BJ (cell line): ENCODE measurements around the gene MYRF. TPM values are rescaled to one million over a fixed set of nuclear protein-coding genes. Genes with fewer than 3 reads are reported as not detected.

Experiments
- CTCF ChIA-PET: fragments of 350-600 bp; formaldehyde crosslinking; extraction: SDS; loops from one replicate; lab custom pipeline; 2021; ENCODE audit warnings: antibody characterized with exemption, inconsistent platforms; lab: Yijun Ruan, JAX
- POLR2A ChIA-PET: fragments of 300-600 bp; sonication (Branson Sonifier 250); formaldehyde crosslinking; extraction: SDS; loops from one replicate; lab custom pipeline; 2021; ENCODE audit warnings: antibody characterized with exemption; lab: Charles Lee
- DNase-seq: peaks from one replicate; pipeline ENCODE4 v3.0.0-alpha.2; 2011; ENCODE audit warnings: low read depth
- H3K27me3 ChIP-seq: 2 replicates; pipeline ENCODE4 v1.6.0; 2011; ENCODE audit warnings: low read length; ENCODE audit not compliant: control insufficient read depth, insufficient read depth
- H3K36me3 ChIP-seq: 2 replicates; pipeline ENCODE4 v1.5.1; 2011; ENCODE audit warnings: low read length; ENCODE audit not compliant: control insufficient read depth, insufficient read depth
- H3K4me3 ChIP-seq: 2 replicates; pipeline ENCODE4 v1.5.1; 2011; ENCODE audit warnings: low read depth, mild to moderate bottlenecking, control low read depth, low read length
- polyA plus RNA-seq: library from polyadenylated mRNA; depleted of rRNA; stranded (reverse); fragments of >200 nt; gene quantifications from 2 replicates; pipeline ENCODE4 v1.2.3, GENCODE V29; 2011
- TF ChIP-seq, protein P1 (sequence below): IDR thresholded peaks from 2 replicates; pipeline ENCODE4 v1.5.1; 2011; ENCODE audit warnings: low read depth, mild to moderate bottlenecking, control low read depth, inconsistent platforms, low read length, moderate library complexity; ENCODE audit not compliant: insufficient read depth

MYRF gene
- polyA plus RNA-seq, 1 experiment, result 0.45 TPM

DNA sequence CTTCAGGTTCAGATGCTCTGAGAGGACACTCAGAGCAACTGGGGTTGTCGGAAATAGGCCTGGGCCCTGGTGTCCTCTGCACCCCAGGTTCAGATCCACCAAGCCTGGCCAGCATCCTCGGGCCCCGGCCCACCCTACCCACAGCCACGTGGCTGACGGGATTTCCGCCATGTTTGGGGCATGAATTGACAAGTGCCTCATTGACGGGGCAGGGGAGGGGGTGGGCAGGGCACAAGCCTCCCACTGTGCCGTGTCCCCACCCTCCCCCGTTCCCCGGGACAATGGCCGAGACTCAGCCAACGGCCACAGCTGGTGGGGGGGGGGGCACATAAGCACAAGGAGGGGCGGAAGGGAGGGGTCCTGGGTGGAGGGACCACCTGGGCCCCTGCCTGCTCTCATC is 8.5 kb downstream of the MYRF start:
- Histone ChIP-seq H3K36me3 (no peaks in the 10 kb centered on the region), H3K27me3 (peaks cover 7% of the 10 kb centered on the region), H3K4me3 (no peak overlapping the region)
- POLR2A ChIA-PET, result no interaction called here
- CTCF ChIA-PET, result interaction anchor here (1.0 to 2.1 kb wide), 2 partner anchors 8 to 13 kb away, joined by 4 to 7 read pairs; partner anchors contain the start of gene MYRF
- TF ChIP-seq, protein P1, sequence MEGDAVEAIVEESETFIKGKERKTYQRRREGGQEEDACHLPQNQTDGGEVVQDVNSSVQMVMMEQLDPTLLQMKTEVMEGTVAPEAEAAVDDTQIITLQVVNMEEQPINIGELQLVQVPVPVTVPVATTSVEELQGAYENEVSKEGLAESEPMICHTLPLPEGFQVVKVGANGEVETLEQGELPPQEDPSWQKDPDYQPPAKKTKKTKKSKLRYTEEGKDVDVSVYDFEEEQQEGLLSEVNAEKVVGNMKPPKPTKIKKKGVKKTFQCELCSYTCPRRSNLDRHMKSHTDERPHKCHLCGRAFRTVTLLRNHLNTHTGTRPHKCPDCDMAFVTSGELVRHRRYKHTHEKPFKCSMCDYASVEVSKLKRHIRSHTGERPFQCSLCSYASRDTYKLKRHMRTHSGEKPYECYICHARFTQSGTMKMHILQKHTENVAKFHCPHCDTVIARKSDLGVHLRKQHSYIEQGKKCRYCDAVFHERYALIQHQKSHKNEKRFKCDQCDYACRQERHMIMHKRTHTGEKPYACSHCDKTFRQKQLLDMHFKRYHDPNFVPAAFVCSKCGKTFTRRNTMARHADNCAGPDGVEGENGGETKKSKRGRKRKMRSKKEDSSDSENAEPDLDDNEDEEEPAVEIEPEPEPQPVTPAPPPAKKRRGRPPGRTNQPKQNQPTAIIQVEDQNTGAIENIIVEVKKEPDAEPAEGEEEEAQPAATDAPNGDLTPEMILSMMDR, result no peak
- no peak for DNase-seq

DNA sequence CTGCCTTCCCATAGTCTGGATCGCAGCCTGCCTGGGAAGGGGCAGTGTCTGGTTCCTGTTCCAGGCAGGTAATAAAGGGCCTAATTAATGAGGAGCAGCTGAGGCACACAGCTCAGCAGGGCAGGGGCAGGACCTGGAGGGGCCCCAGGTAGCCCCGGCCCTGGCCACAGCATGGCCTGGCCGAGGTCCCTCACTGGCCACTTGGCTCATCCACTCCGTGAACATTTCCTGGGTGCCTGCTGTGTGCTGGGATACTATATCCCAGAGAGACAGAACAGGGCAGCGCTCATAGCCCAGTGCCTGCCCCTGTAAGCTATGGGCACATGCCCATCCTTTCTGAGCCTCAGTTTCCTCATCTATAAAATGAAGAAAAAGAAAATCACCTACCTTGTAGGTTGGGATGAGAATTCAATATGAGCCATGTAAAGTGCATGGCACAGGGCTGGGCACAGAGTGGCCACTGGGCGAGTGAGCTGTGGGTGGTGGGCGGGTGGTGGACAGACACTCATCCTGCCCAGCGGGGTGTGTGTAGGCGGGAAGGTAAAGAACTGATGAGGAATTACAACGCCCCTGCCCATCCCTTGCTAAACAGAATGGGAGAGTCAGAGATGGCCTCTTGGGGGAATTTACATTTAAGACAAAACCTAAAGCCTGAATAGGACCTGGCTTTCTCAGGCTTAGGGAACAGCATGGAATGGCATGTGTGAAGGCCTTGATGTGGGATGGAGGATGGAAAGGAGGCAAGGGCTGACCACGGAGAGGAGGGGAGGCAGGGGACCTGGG is 9.2 kb downstream of the MYRF start:
- no peak for DNase-seq
- Histone ChIP-seq H3K4me3 (no peak overlapping the region), H3K36me3 (no peaks in the 10 kb centered on the region), H3K27me3 (peaks cover 7% of the 10 kb centered on the region)
- POLR2A ChIA-PET, result no interaction called here
- CTCF ChIA-PET, result interaction anchor here (1.0 to 2.1 kb wide), 2 partner anchors 9 to 14 kb away, joined by 4 to 7 read pairs; partner anchors contain the start of gene MYRF
- TF ChIP-seq, protein P1, result no peak

DNA sequence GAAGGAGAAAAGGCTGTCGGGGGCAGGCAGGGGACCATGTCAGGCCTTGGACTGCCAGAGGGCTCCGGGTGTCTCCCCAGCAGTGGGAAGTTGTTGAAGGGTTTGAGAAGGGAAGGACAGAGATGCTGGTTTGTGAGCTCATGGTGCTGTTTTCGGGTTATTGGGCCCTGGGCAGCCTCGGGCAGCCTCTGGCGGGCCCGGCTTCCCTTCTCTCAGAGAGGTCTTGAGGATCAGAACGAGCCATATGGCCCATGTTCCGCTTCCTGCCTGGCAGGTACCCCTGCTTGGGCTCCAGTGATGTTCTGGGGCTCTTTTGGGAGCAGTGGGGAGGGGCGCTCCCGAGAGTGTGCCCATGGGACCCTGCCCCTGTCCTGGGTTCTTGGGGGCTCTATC is 9.8 kb downstream of the MYRF start:
- ChIA-PET CTCF (interaction anchor here (2.1 kb wide), 1 partner anchor 15 kb away, joined by 7 read pairs; no protein-coding TSS in a partner anchor), POLR2A (no interaction called here)
- DNase-seq, result no peak
- Histone ChIP-seq H3K36me3 (no peaks in the 10 kb centered on the region), H3K4me3 (no peak overlapping the region), H3K27me3 (peaks cover 7% of the 10 kb centered on the region)
- TF ChIP-seq, protein P1, result no peak

DNA sequence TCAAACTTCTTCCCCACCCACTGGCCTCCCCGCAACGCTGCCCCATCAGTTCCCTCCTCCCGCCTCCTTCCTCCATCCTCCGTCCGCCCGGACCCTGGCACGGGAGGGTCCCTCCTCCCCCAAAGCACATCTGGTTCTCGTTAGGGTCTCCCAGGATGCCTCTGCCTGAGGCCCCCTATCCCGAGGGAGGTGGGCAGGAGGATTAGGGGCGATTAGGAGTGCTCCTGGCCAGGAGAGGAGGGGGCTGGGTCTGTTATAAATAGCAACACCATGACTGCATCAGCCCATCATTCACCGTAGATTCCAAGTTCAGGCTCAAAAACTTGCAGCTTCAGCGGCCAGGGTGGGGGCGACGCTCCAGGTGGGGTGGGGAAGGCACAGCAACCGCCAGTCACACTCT is 10.4 kb downstream of the MYRF start:
- no peak for DNase-seq
- TF ChIP-seq, protein P1, result no peak
- Histone ChIP-seq H3K4me3 (no peak overlapping the region), H3K27me3 (peaks cover 7% of the 10 kb centered on the region), H3K36me3 (no peaks in the 10 kb centered on the region)
- CTCF ChIA-PET, result interaction anchor here (1.1 to 2.1 kb wide), 2 partner anchors 15 to 345 kb away, joined by 3 to 7 read pairs; no protein-coding TSS in a partner anchor
- POLR2A ChIA-PET, result no interaction called here

DNA sequence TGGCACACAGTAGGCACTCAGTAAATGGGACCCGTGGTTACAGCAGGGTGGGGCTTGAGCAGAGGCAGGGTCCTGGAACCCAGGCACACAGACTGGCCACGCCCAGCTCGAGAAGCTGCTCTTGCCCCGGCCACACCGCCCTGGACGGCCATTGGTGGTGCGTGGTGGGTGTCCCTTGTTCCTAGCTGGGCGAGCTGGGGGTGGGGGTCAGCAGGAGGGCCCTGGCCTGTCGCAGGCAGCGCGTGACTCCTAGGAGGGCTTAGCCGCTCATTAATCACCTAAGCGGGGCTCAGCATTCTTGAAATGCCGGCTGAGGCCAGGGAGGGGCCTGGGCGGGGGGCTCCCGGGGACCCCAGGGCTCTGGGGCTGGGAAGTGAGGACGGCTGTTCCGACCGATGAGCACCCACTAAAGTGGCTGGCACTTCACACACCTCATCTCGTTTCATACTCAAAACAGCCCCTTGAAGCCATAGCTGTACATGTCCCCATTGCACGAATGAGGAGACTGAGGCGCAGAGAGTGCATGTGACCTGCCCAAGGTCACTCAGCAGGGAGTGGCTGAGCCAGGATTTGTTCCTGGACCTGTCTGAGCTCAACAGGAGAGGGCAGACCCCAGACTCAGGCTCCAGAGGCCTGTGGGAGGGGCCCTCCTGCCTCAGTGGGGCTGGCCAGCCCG is 11.6 kb downstream of the MYRF start:
- H3K36me3 ChIP-seq, result no peaks in the 10 kb centered on the region
- POLR2A ChIA-PET, result no interaction called here
- CTCF ChIA-PET, result interaction anchor here (1.1 to 2.6 kb wide), 3 partner anchors 13 to 26 kb away, joined by 3 to 9 read pairs (median 6); no protein-coding TSS in a partner anchor
- TF ChIP-seq, protein P1, result no peak
- H3K27me3 ChIP-seq, result peaks cover 7% of the 10 kb centered on the region
- DNase-seq, result no peak
- no peak overlapping the region for H3K4me3 ChIP-seq
